Measurements from ENCODE around the gene SRCIN1. TPM values are rescaled to one million over a fixed set of nuclear protein-coding genes. Genes with fewer than 3 reads are reported as not detected.

SRCIN1 gene
- total RNA-seq, 1 donor from 2014 or later: 0.59 TPM

GRCh38 chr17:38539386-38539785 is 66.4 kb downstream of the SRCIN1 start:
- H3K4me3 Mint-ChIP-seq (ENCODE audit: unreplicated experiment): no peak overlapping the region
- no peaks in the 10 kb centered on the region for H3K9me3 Mint-ChIP-seq (ENCODE audit: unreplicated experiment)
- TF ChIP-seq CTCF (IDR thresholded peaks at IDR 0.05; ENCODE audit: unreplicated experiment): no peak
- no peak for DNase-seq (ENCODE audit: low spot score)
- H3K27ac Mint-ChIP-seq (ENCODE audit: unreplicated experiment): no peak overlapping the region
- H3K36me3 Mint-ChIP-seq (ENCODE audit: low read depth, unreplicated experiment): no peaks in the 10 kb centered on the region
- peaks cover 2% of the 10 kb centered on the region for H3K4me1 Mint-ChIP-seq (ENCODE audit: unreplicated experiment)
- H3K27me3 Mint-ChIP-seq (ENCODE audit: unreplicated experiment): peaks cover 10% of the 10 kb centered on the region

GRCh38 chr17:38538906-38539305 is 66.8 kb downstream of the SRCIN1 start:
- Mint-ChIP-seq H3K27ac (ENCODE audit: unreplicated experiment) (no peak overlapping the region), H3K27me3 (ENCODE audit: unreplicated experiment) (peaks cover 10% of the 10 kb centered on the region), H3K4me1 (ENCODE audit: unreplicated experiment) (peaks cover 2% of the 10 kb centered on the region), H3K9me3 (ENCODE audit: unreplicated experiment) (no peaks in the 10 kb centered on the region), H3K4me3 (ENCODE audit: unreplicated experiment) (no peak overlapping the region), H3K36me3 (ENCODE audit: low read depth, unreplicated experiment) (no peaks in the 10 kb centered on the region)
- TF ChIP-seq CTCF (IDR thresholded peaks at IDR 0.05; ENCODE audit: unreplicated experiment): no peak
- DNase-seq (ENCODE audit: low spot score): no peak

GRCh38 chr17:38536661-38537060 is 69.1 kb downstream of the SRCIN1 start:
- no peaks in the 10 kb centered on the region for H3K36me3 Mint-ChIP-seq (ENCODE audit: low read depth, unreplicated experiment)
- TF ChIP-seq CTCF (IDR thresholded peaks at IDR 0.05; ENCODE audit: unreplicated experiment): no peak
- H3K27ac Mint-ChIP-seq (ENCODE audit: unreplicated experiment): no peak overlapping the region
- peaks cover 10% of the 10 kb centered on the region for H3K27me3 Mint-ChIP-seq (ENCODE audit: unreplicated experiment)
- no peak for DNase-seq (ENCODE audit: low spot score)
- no peak overlapping the region for H3K4me3 Mint-ChIP-seq (ENCODE audit: unreplicated experiment)
- H3K4me1 Mint-ChIP-seq (ENCODE audit: unreplicated experiment): no peaks in the 10 kb centered on the region
- no peaks in the 10 kb centered on the region for H3K9me3 Mint-ChIP-seq (ENCODE audit: unreplicated experiment)

GRCh38 chr17:38535886-38536285 is 69.9 kb downstream of the SRCIN1 start:
- TF ChIP-seq CTCF (IDR thresholded peaks at IDR 0.05; ENCODE audit: unreplicated experiment): no peak
- Mint-ChIP-seq H3K27ac (ENCODE audit: unreplicated experiment) (no peak overlapping the region), H3K36me3 (ENCODE audit: low read depth, unreplicated experiment) (no peaks in the 10 kb centered on the region), H3K9me3 (ENCODE audit: unreplicated experiment) (no peaks in the 10 kb centered on the region), H3K4me3 (ENCODE audit: unreplicated experiment) (no peak overlapping the region), H3K27me3 (ENCODE audit: unreplicated experiment) (peaks cover 8% of the 10 kb centered on the region), H3K4me1 (ENCODE audit: unreplicated experiment) (no peaks in the 10 kb centered on the region)
- DNase-seq (ENCODE audit: low spot score): no peak

GRCh38 chr17:38534498-38534885 is 71.3 kb downstream of the SRCIN1 start:
- no peak overlapping the region for H3K4me3 Mint-ChIP-seq (ENCODE audit: unreplicated experiment)
- H3K27me3 Mint-ChIP-seq (ENCODE audit: unreplicated experiment): peaks cover 10% of the 10 kb centered on the region
- no peaks in the 10 kb centered on the region for H3K9me3 Mint-ChIP-seq (ENCODE audit: unreplicated experiment)
- no peaks in the 10 kb centered on the region for H3K36me3 Mint-ChIP-seq (ENCODE audit: low read depth, unreplicated experiment)
- TF ChIP-seq CTCF (IDR thresholded peaks at IDR 0.05; ENCODE audit: unreplicated experiment): no peak
- no peaks in the 10 kb centered on the region for H3K4me1 Mint-ChIP-seq (ENCODE audit: unreplicated experiment)
- no peak overlapping the region for H3K27ac Mint-ChIP-seq (ENCODE audit: unreplicated experiment)
- DNase-seq (ENCODE audit: low spot score): no peak

All from endothelial cell (in vitro differentiated cells).